A549 (cell line): ENCODE results near the gene SLC22A16. TPM values are rescaled to one million over a fixed set of nuclear protein-coding genes. Genes with fewer than 3 reads are reported as not detected.
A peak's percentile ranks its signal among the peaks of the same experiment; 100 is the strongest.
"Not testable (repeated sequence)": the region's sequence is repeated elsewhere in the genome, so short reads cannot be mapped to it uniquely, and the experiment has no call there.

Experiments
- ATAC-seq, 2 experiments: fragments of 200-7000 bp in 1 of 2; fragments of >200 bp in 1 of 2; cut with Nextera tagmentation in 1 of 2; cut with Tn5 transposase in 1 of 2; 3 replicates each; pipeline versions ENCODE4 v1.8.0 to v1.9.1; 2018 to 2020; ENCODE audit warnings: mild to moderate bottlenecking in 1 of 2, moderate library complexity in 1 of 2
- CTCF ChIA-PET: fragments of 300-600 bp; sonication (Branson Sonifier 250); formaldehyde crosslinking; extraction: SDS; loops from one replicate; lab custom pipeline; 2021; ENCODE audit warnings: antibody characterized with exemption, inconsistent platforms; lab: Yijun Ruan, JAX
- POLR2A ChIA-PET: fragments of 350-600 bp; formaldehyde crosslinking; extraction: SDS; loops from one replicate; lab custom pipeline; 2021; ENCODE audit warnings: antibody characterized with exemption, inconsistent platforms; lab: Yijun Ruan, JAX
- DNase-seq, 2 experiments: peaks; one replicate each; pipeline versions ENCODE4 v3.0.0 to v3.0.0-alpha.2; 2011 to 2016; ENCODE audit warnings: low read depth in 1 of 2, low spot score in 1 of 2
- FAIRE-seq: peaks from 2 replicates; lab custom pipeline; 2011; peaks lifted over from hg19 to GRCh38; lab: Jason Lieb, UNC
- H3K27ac ChIP-seq, 2 experiments: fragments of >200 bp; sonication (Bioruptor Twin); formaldehyde crosslinking; 3 replicates each; pipeline ENCODE4 v1.5.1; 2016 to 2017
- H3K4me1 ChIP-seq: fragments of >200 bp; sonication (Bioruptor Twin); formaldehyde crosslinking; 3 replicates; pipeline ENCODE4 v1.6.1; 2016
- H3K4me2 ChIP-seq: fragments of >200 bp; sonication (Bioruptor Twin); formaldehyde crosslinking; 3 replicates; pipeline ENCODE4 v1.6.1; 2016
- H3K4me3 ChIP-seq: fragments of >200 bp; sonication (Bioruptor Twin); formaldehyde crosslinking; 3 replicates; pipeline ENCODE4 v1.5.1; 2016
- H3K9me3 ChIP-seq: fragments of >200 bp; sonication (Bioruptor Twin); formaldehyde crosslinking; 3 replicates; pipeline ENCODE4 v1.6.1; 2016
- CEBPB ChIP-seq, 2 experiments: fragments of >200 bp in 1 of 2; sonication (Bioruptor Twin) in 1 of 2; formaldehyde crosslinking in 1 of 2; IDR thresholded peaks; 2 replicates each; pipeline ENCODE4 v1.6.1; 2012 to 2016
- EHF ChIP-seq: fragments of 250-450 bp; sonication (Bioruptor Pico); IDR thresholded peaks from 2 replicates; pipeline ENCODE4 v1.5.0; 2020; ENCODE audit warnings: mild to moderate bottlenecking
- EP300 ChIP-seq, 2 experiments: fragments of >200 bp; sonication (Bioruptor Twin); formaldehyde crosslinking; IDR thresholded peaks; 2 replicates in 1 of 2; 3 replicates in 1 of 2; pipeline ENCODE4 v1.6.1; 2016 to 2017
- ESRRA ChIP-seq: fragments of 150-350 bp; IDR thresholded peaks from 2 replicates; pipeline ENCODE4 v1.6.1; 2014; ENCODE audit warnings: mild to moderate bottlenecking, low read length, borderline replicate concordance
- FOSL2 ChIP-seq, 2 experiments: fragments of 450-650 bp in 1 of 2; fragments of >200 bp in 1 of 2; sonication (Bioruptor Twin) in 1 of 2; formaldehyde crosslinking; IDR thresholded peaks; 2 replicates each; pipeline versions ENCODE4 v1.5.0 to v1.6.1; 2016 to 2020; ENCODE audit warnings: mild to moderate bottlenecking in 1 of 2, moderate library complexity in 1 of 2
- GATA3 ChIP-seq: IDR thresholded peaks from 2 replicates; pipeline ENCODE4 v1.6.1; 2012; ENCODE audit warnings: borderline replicate concordance
- HOXB5 ChIP-seq: fragments of 250-450 bp; sonication (Bioruptor Pico); IDR thresholded peaks from 2 replicates; pipeline ENCODE4 v1.5.0; 2020; ENCODE audit warnings: mild to moderate bottlenecking, moderate library complexity
- JUN ChIP-seq, 2 experiments: fragments of >200 bp; sonication (Bioruptor Twin); formaldehyde crosslinking; IDR thresholded peaks; 2 replicates in 1 of 2; 3 replicates in 1 of 2; pipeline ENCODE4 v1.6.1; 2016 to 2017
- JUNB ChIP-seq: fragments of >200 bp; sonication (Bioruptor Twin); formaldehyde crosslinking; IDR thresholded peaks from 2 replicates; pipeline ENCODE4 v1.6.1; 2016
- MYC ChIP-seq: IDR thresholded peaks from 2 replicates; pipeline ENCODE4 v1.6.1; 2012; ENCODE audit warnings: mild to moderate bottlenecking, inconsistent platforms, low read length, improper control_type of control experiment, borderline replicate concordance
- NFE2L2 ChIP-seq: fragments of 150-350 bp; conservative IDR thresholded peaks from 2 replicates; pipeline ENCODE4 v1.6.1; 2014; ENCODE audit warnings: low read length
- NPAS2 ChIP-seq: fragments of 250-450 bp; sonication (Bioruptor Pico); IDR thresholded peaks from 2 replicates; pipeline ENCODE4 v1.8.0; 2022; ENCODE audit warnings: mild to moderate bottlenecking, moderate library complexity, borderline replicate concordance
- NR3C1 ChIP-seq: fragments of >200 bp; sonication (Bioruptor Twin); formaldehyde crosslinking; IDR thresholded peaks from 3 replicates; pipeline ENCODE4 v1.6.1; 2017
- POLR2AphosphoS2 ChIP-seq: conservative IDR thresholded peaks from 2 replicates; pipeline ENCODE4 v1.6.1; 2012; ENCODE audit warnings: low read length, improper control_type of control experiment, inconsistent platforms
- RARB ChIP-seq: fragments of 250-450 bp; sonication (Bioruptor Pico); IDR thresholded peaks from 2 replicates; pipeline ENCODE4 v1.8.0; 2021; ENCODE audit warnings: mild to moderate bottlenecking, moderate library complexity
- RCOR1 ChIP-seq: fragments of 150-350 bp; IDR thresholded peaks from 2 replicates; pipeline ENCODE4 v1.6.1; 2014; ENCODE audit warnings: antibody characterized with exemption, low read length, low read depth
- SREBF2 ChIP-seq: fragments of 450-650 bp; IDR thresholded peaks from 2 replicates; pipeline ENCODE4 v1.6.1; 2014; ENCODE audit warnings: mild to moderate bottlenecking, moderate library complexity
- TFCP2L1 ChIP-seq: fragments of 250-450 bp; sonication (Bioruptor Pico); IDR thresholded peaks from 2 replicates; pipeline ENCODE4 v1.5.0; 2021; ENCODE audit warnings: mild to moderate bottlenecking
- TP53 ChIP-seq: fragments of 250-450 bp; sonication (Bioruptor Pico); IDR thresholded peaks from 2 replicates; pipeline ENCODE4 v1.5.0; 2021; ENCODE audit warnings: mild to moderate bottlenecking, moderate library complexity
- ZC3H11A ChIP-seq: fragments of 450-650 bp; IDR thresholded peaks from 2 replicates; pipeline ENCODE4 v1.6.1; 2014; ENCODE audit warnings: antibody characterized with exemption, mild to moderate bottlenecking
- WGBS: methylation state at CpG from one replicate; pipeline ENCODE4 v1.1.6; 2017; ENCODE audit errors: missing lambda C conversion rate; 5-methylcytosine and 5-hydroxymethylcytosine counted together
- polyA plus RNA-seq, 4 experiments: library from polyadenylated mRNA; depleted of rRNA in 3 of 4; stranded (reverse); fragments of >200 nt; fragmentation: RNase III in 1 of 4; extraction: RNeasy Plus Mini Kit Qiagen cat#74134 plus additional on column Dnase treatment in 1 of 4; gene quantifications; 2 replicates in 3 of 4; 3 replicates in 1 of 4; pipeline ENCODE4 v1.2.3, GENCODE V29; 2011 to 2017
- TF ChIP-seq, protein P1 (sequence below): fragments of >200 bp; sonication (Bioruptor Twin); formaldehyde crosslinking; IDR thresholded peaks from 3 replicates; pipeline ENCODE4 v1.5.1; 2016
- TF ChIP-seq, protein P2 (sequence below): fragments of 200-600 bp; sonication (generic); IDR thresholded peaks from 2 replicates; pipeline ENCODE4 v1.6.1; 2016; ENCODE audit warnings: antibody characterized with exemption, mild to moderate bottlenecking, moderate library complexity
- TF ChIP-seq, protein P3 (sequence below): IDR thresholded peaks from 2 replicates; pipeline ENCODE4 v1.6.1; 2012; ENCODE audit warnings: low read depth, borderline replicate concordance

SLC22A16 gene
- polyA plus RNA-seq, 2 of the 4 experiments (the other 2 are of a cell fraction): not detected

DNA sequence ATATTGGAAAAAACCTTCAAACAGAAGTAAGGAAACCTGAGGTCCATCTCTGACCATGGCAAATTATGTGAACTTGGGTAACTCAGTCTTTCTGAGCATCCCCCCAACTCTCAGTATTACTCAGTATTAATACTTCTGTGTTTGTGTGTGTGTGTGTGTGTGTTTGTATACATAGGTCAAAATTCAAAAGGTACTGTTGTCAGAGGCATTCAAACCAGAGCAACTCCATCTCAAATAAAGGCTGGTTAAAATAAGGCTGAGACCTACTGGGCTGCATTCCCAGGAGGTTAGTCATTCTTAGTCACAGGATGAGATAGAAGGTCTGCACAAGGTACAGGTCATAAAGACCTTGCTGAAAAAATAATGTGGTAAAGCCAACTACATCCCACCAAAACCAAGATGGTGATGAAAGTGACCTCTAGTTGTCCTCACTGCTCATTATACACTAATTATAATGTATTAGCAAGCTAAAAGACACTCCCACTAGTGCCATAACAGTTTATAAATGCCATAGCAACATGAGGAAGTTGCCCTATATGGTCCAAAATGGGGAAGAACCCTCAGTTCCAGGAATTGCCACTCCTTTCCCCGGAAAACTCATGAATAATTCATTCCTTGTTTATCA is 33.3 kb upstream of the SLC22A16 start:
- ChIA-PET POLR2A (no interaction called here), CTCF (no interaction called here)
- DNase-seq (peak in 1 of 2 experiments; percentile 66), ATAC-seq (peak; percentile 50 to 89; a peak in 5 of 6 replicates), FAIRE-seq (no peak)
- Histone ChIP-seq H3K4me3 (no peak overlapping the region), H3K4me1 (peaks cover 24% of the 10 kb centered on the region), H3K27ac (peak overlapping the region; percentile 40 to 46; a peak in 5 of 6 replicates), H3K9me3 (no peaks in the 10 kb centered on the region), H3K4me2 (peak overlapping the region; percentile 64)
- TF ChIP-seq, protein P1, sequence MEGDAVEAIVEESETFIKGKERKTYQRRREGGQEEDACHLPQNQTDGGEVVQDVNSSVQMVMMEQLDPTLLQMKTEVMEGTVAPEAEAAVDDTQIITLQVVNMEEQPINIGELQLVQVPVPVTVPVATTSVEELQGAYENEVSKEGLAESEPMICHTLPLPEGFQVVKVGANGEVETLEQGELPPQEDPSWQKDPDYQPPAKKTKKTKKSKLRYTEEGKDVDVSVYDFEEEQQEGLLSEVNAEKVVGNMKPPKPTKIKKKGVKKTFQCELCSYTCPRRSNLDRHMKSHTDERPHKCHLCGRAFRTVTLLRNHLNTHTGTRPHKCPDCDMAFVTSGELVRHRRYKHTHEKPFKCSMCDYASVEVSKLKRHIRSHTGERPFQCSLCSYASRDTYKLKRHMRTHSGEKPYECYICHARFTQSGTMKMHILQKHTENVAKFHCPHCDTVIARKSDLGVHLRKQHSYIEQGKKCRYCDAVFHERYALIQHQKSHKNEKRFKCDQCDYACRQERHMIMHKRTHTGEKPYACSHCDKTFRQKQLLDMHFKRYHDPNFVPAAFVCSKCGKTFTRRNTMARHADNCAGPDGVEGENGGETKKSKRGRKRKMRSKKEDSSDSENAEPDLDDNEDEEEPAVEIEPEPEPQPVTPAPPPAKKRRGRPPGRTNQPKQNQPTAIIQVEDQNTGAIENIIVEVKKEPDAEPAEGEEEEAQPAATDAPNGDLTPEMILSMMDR: no peak
- no peak for TF ChIP-seq JUN (IDR thresholded peaks at IDR 0.05)
- TF ChIP-seq EP300 (IDR thresholded peaks at IDR 0.05): no peak
- TF ChIP-seq, protein P2, sequence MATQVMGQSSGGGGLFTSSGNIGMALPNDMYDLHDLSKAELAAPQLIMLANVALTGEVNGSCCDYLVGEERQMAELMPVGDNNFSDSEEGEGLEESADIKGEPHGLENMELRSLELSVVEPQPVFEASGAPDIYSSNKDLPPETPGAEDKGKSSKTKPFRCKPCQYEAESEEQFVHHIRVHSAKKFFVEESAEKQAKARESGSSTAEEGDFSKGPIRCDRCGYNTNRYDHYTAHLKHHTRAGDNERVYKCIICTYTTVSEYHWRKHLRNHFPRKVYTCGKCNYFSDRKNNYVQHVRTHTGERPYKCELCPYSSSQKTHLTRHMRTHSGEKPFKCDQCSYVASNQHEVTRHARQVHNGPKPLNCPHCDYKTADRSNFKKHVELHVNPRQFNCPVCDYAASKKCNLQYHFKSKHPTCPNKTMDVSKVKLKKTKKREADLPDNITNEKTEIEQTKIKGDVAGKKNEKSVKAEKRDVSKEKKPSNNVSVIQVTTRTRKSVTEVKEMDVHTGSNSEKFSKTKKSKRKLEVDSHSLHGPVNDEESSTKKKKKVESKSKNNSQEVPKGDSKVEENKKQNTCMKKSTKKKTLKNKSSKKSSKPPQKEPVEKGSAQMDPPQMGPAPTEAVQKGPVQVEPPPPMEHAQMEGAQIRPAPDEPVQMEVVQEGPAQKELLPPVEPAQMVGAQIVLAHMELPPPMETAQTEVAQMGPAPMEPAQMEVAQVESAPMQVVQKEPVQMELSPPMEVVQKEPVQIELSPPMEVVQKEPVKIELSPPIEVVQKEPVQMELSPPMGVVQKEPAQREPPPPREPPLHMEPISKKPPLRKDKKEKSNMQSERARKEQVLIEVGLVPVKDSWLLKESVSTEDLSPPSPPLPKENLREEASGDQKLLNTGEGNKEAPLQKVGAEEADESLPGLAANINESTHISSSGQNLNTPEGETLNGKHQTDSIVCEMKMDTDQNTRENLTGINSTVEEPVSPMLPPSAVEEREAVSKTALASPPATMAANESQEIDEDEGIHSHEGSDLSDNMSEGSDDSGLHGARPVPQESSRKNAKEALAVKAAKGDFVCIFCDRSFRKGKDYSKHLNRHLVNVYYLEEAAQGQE: no peak
- peak; percentile 79 for TF ChIP-seq FOSL2 (IDR thresholded peaks at IDR 0.05)
- peak; percentile 67 for TF ChIP-seq FOSL2 (CRISPR knock-in tag; IDR thresholded peaks at IDR 0.05)
- TF ChIP-seq CEBPB (IDR thresholded peaks at IDR 0.05): peak in 1 of 2 experiments; percentile 4; a peak in 1 of 4 replicates
- TF ChIP-seq NFE2L2: no peak
- TF ChIP-seq GATA3: peak; percentile 40; the same call in 1 of the 2 replicates
- TF ChIP-seq RCOR1: no peak
- TF ChIP-seq JUNB: peak; percentile 74
- 33% methylated on average over 1 of the region's 1 CpG for WGBS

DNA sequence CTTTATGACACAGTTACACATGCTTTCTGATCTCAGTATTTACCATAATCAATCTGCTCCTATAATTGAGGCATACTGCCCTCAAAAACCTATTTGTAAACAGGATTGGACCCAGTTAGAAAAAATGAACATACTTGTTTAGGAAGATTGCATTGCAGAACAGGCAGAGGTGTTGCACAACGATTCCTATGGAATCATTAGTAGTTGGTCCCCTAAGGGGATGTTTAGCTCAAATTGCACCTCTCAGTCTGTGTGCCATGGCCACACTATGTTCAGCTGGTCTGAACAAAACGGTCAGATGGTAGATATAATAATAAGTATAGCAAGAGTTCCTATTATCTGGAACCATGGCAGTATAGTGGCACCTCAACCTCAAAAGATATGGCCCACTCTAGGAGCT is 28.5 kb upstream of the SLC22A16 start:
- ATAC-seq, H3K4me2 ChIP-seq, H3K9me3 ChIP-seq, DNase-seq, FAIRE-seq, POLR2A ChIA-PET, H3K4me3 ChIP-seq, H3K27ac ChIP-seq: not testable (repeated sequence)
- H3K4me1 ChIP-seq: peaks cover 11% of the 10 kb centered on the region
- 4% methylated on average over 2 of the region's 2 CpGs for WGBS
- CTCF ChIA-PET: interaction anchor here (2.2 kb wide), 1 partner anchor 22 kb away, joined by 4 read pairs; no protein-coding TSS in a partner anchor

DNA sequence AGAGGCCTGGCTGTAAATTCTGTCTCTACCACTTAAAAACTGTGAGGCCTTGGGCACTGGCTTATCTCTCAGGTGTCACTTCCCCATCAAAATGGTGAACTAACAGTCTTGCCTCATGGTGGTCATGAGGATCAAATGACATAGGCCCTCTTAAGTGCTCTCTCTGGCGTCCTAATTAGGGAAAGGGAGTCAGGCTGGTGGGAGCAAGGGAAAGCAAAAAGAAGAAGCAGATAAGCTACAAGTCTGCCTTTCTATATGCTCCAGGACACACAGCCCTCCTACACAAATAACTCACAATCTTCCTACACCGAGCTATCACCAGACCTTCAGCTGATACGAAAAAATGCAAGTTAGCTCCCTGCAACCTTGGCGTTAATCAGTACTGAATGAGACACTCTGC is 19.5 kb upstream of the SLC22A16 start:
- ATAC-seq: no peak
- no peaks in the 10 kb centered on the region for H3K4me1 ChIP-seq
- no peaks in the 10 kb centered on the region for H3K9me3 ChIP-seq
- POLR2A ChIA-PET: no interaction called here
- TF ChIP-seq SREBF2 (no peak), RARB (CRISPR knock-in tag) (no peak), POLR2AphosphoS2 (no peak), NR3C1 (no peak), NPAS2 (CRISPR knock-in tag) (no peak), ESRRA (no peak), HOXB5 (no peak), TP53 (CRISPR knock-in tag) (no peak), TFCP2L1 (CRISPR knock-in tag) (no peak), MYC (no peak), EHF (CRISPR knock-in tag) (no peak), JUNB (no peak), ZC3H11A (no peak)
- TF ChIP-seq, protein P3, sequence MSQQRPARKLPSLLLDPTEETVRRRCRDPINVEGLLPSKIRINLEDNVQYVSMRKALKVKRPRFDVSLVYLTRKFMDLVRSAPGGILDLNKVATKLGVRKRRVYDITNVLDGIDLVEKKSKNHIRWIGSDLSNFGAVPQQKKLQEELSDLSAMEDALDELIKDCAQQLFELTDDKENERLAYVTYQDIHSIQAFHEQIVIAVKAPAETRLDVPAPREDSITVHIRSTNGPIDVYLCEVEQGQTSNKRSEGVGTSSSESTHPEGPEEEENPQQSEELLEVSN: no peak
- no peak for DNase-seq
- CTCF ChIA-PET: interaction anchor here (0.6 kb wide), 1 partner anchor 220 kb away, joined by 4 read pairs; no protein-coding TSS in a partner anchor
- WGBS: 83% methylated on average over 4 of the region's 4 CpGs
- H3K4me2 ChIP-seq: no peak overlapping the region
- FAIRE-seq: no peak
- no peak overlapping the region for H3K27ac ChIP-seq
- H3K4me3 ChIP-seq: no peak overlapping the region
